NT2/D1 (cell line): Measurements from ENCODE around the gene GAL3ST1.
"Not testable (repeated sequence)": the region's sequence is repeated elsewhere in the genome, so short reads cannot be mapped to it uniquely, and the experiment has no call there.

ENCODE experiments used
- DNase-seq: peaks from one replicate; pipeline ENCODE4 v3.0.0-alpha.2; 2011; ENCODE audit warnings: low read depth, low spot score
- H3K27me3 ChIP-seq: 2 replicates; pipeline ENCODE4 v1.6.0; 2011; ENCODE audit warnings: mild to moderate bottlenecking; ENCODE audit not compliant: insufficient read length, insufficient read depth
- H3K36me3 ChIP-seq: 2 replicates; pipeline ENCODE4 v1.6.1; 2011; ENCODE audit warnings: mild to moderate bottlenecking, low read length, mixed read lengths; ENCODE audit not compliant: insufficient read depth, insufficient read length
- H3K4me1 ChIP-seq: 2 replicates; pipeline ENCODE4 v1.5.1; 2011; ENCODE audit not compliant: insufficient read depth, insufficient read length
- H3K4me3 ChIP-seq: 2 replicates; pipeline ENCODE4 v1.5.1; 2011; ENCODE audit warnings: low read depth; ENCODE audit not compliant: insufficient read length
- H3K9ac ChIP-seq: 2 replicates; pipeline ENCODE4 v1.6.0; 2011; ENCODE audit warnings: low read depth; ENCODE audit not compliant: insufficient read length
- H3K9me3 ChIP-seq: 2 replicates; pipeline ENCODE4 v1.5.1; 2011; ENCODE audit warnings: mild to moderate bottlenecking, low read length; ENCODE audit not compliant: insufficient read depth
- SUZ12 ChIP-seq: IDR thresholded peaks from 2 replicates; pipeline ENCODE4 v1.6.1; 2011; ENCODE audit not compliant: insufficient read length, insufficient read depth; ENCODE audit errors: extremely low read depth
- YY1 ChIP-seq: IDR thresholded peaks from 2 replicates; pipeline ENCODE4 v1.6.1; 2011; ENCODE audit not compliant: insufficient read length, insufficient read depth
- ZNF274 ChIP-seq: IDR thresholded peaks from 2 replicates; pipeline ENCODE4 v1.6.1; 2011; ENCODE audit warnings: mild to moderate bottlenecking, low read depth, low read length

GAL3ST1 gene

GRCh38 chr22:30572840-30573593 lies 1.4 kb downstream of the GAL3ST1 start:
- peaks cover 11% of the 10 kb centered on the region for H3K4me1 ChIP-seq
- peaks cover 27% of the 10 kb centered on the region for H3K36me3 ChIP-seq
- H3K9ac ChIP-seq: no peak overlapping the region
- no peak overlapping the region for H3K4me3 ChIP-seq
- H3K9me3 ChIP-seq: no peaks in the 10 kb centered on the region
- no peak for DNase-seq
- peaks cover 9% of the 10 kb centered on the region for H3K27me3 ChIP-seq
- TF ChIP-seq ZNF274 (no peak), YY1 (no peak), SUZ12 (no peak)

GRCh38 chr22:30572210-30572609 lies 2.3 kb downstream of the GAL3ST1 start:
- Histone ChIP-seq H3K9me3 (no peaks in the 10 kb centered on the region), H3K27me3 (peaks cover 9% of the 10 kb centered on the region), H3K9ac (no peak overlapping the region), H3K4me1 (peaks cover 11% of the 10 kb centered on the region), H3K36me3 (peaks cover 19% of the 10 kb centered on the region), H3K4me3 (no peak overlapping the region)
- TF ChIP-seq SUZ12: no peak
- TF ChIP-seq ZNF274: no peak
- no peak for TF ChIP-seq YY1
- DNase-seq: no peak

GRCh38 chr22:30569674-30570202 lies 4.7 kb downstream of the GAL3ST1 start:
- no peak for TF ChIP-seq ZNF274
- no peak for TF ChIP-seq YY1
- no peak for TF ChIP-seq SUZ12
- no peak for DNase-seq
- no peak overlapping the region for H3K9ac ChIP-seq
- no peak overlapping the region for H3K4me3 ChIP-seq
- H3K9me3 ChIP-seq: no peaks in the 10 kb centered on the region
- peaks cover 9% of the 10 kb centered on the region for H3K27me3 ChIP-seq
- no peaks in the 10 kb centered on the region for H3K36me3 ChIP-seq
- peaks cover 13% of the 10 kb centered on the region for H3K4me1 ChIP-seq

GRCh38 chr22:30568137-30568805 lies 6.2 kb downstream of the GAL3ST1 start:
- Histone ChIP-seq H3K4me1 (peaks cover 13% of the 10 kb centered on the region), H3K36me3 (no peaks in the 10 kb centered on the region), H3K27me3 (no peaks in the 10 kb centered on the region), H3K9me3 (no peaks in the 10 kb centered on the region), H3K4me3 (no peak overlapping the region), H3K9ac (no peak overlapping the region)
- no peak for DNase-seq
- no peak for TF ChIP-seq ZNF274
- no peak for TF ChIP-seq SUZ12
- no peak for TF ChIP-seq YY1

- not testable (repeated sequence) for H3K9me3 ChIP-seq, DNase-seq, H3K4me3 ChIP-seq, H3K9ac ChIP-seq, H3K27me3 ChIP-seq, H3K36me3 ChIP-seq
- H3K4me1 ChIP-seq: peaks cover 13% of the 10 kb centered on the region
Observed at GRCh38 chr22:30567277-30567676, 7.2 kb downstream of the GAL3ST1 start.

GRCh38 chr22:30566125-30566524 lies 8.3 kb downstream of the GAL3ST1 start:
- Histone ChIP-seq H3K36me3 (no peaks in the 10 kb centered on the region), H3K9me3 (no peaks in the 10 kb centered on the region)

GRCh38 chr22:30565341-30565740 lies 9.1 kb downstream of the GAL3ST1 start:
- Histone ChIP-seq H3K9me3 (no peaks in the 10 kb centered on the region), H3K27me3 (no peaks in the 10 kb centered on the region), H3K9ac (no peak overlapping the region), H3K4me3 (no peak overlapping the region), H3K4me1 (peaks cover 15% of the 10 kb centered on the region), H3K36me3 (no peaks in the 10 kb centered on the region)
- DNase-seq: no peak
- no peak for TF ChIP-seq YY1
- no peak for TF ChIP-seq ZNF274
- TF ChIP-seq SUZ12: no peak

More at GRCh38 chr22:30566125-30566524, 8.3 kb downstream of the GAL3ST1 start:
- Histone ChIP-seq H3K27me3 (no peaks in the 10 kb centered on the region), H3K9ac (no peak overlapping the region), H3K4me1 (peaks cover 15% of the 10 kb centered on the region), H3K4me3 (no peak overlapping the region)
- DNase-seq: no peak
- TF ChIP-seq ZNF274: no peak
- no peak for TF ChIP-seq SUZ12
- no peak for TF ChIP-seq YY1
